ENCODE measurements around the gene HAP1. TPM values are rescaled to one million over a fixed set of nuclear protein-coding genes. Genes with fewer than 3 reads are reported as not detected.

Gene HAP1
- total RNA-seq, 3 donors from 2014 or later (not counting 1 experiment from before 2014, with no cell fraction given), result not detected

GRCh38 chr17:41762391-41762790 lies 27.9 kb upstream of the HAP1 start:
- Mint-ChIP-seq H3K27me3 (ENCODE audit: low read depth in 2 of 2) (no peaks in the 10 kb centered on the region), H3K4me1 (no peaks in the 10 kb centered on the region), H3K4me3 (no peak overlapping the region), H3K9me3 (no peaks in the 10 kb centered on the region), H3K36me3 (no peaks in the 10 kb centered on the region), H3K27ac (no peak overlapping the region)
- intact Hi-C loops (cut with micrococcal nuclease), result no loop called here
- no peaks in the 10 kb centered on the region for H3K4me1 ChIP-seq (ENCODE audit: control insufficient read depth, insufficient read depth, low read length)
- no peaks in the 10 kb centered on the region for H3K27me3 ChIP-seq (ENCODE audit: control insufficient read depth, insufficient read depth, low read length)
- no peak for TF ChIP-seq CTCF (IDR thresholded peaks at IDR 0.05)
- no peaks in the 10 kb centered on the region for H3K36me3 ChIP-seq (ENCODE audit: control insufficient read depth, insufficient read depth, low read length)
- DNase-seq (no peak), ATAC-seq (no peak)
- no peak overlapping the region for H3K4me3 ChIP-seq (ENCODE audit: low read length)
- WGBS (ENCODE audit: insufficient coverage), result 95% methylated on average over 6 of the region's 6 CpGs
- no peaks in the 10 kb centered on the region for H3K9me3 ChIP-seq (ENCODE audit: control insufficient read depth, insufficient read depth, low read length)
- H3K27ac ChIP-seq (ENCODE audit: low read length), result no peak overlapping the region

GRCh38 chr17:41760878-41761277 lies 26.4 kb upstream of the HAP1 start:
- no peak for ATAC-seq
- Histone ChIP-seq H3K36me3 (ENCODE audit: control insufficient read depth, insufficient read depth, low read length) (no peaks in the 10 kb centered on the region), H3K9me3 (ENCODE audit: control insufficient read depth, insufficient read depth, low read length) (no peaks in the 10 kb centered on the region)

GRCh38 chr17:41758601-41759000 lies 24.2 kb upstream of the HAP1 start:
- no peak for TF ChIP-seq CTCF (IDR thresholded peaks at IDR 0.05)
- Histone ChIP-seq H3K4me3 (ENCODE audit: low read length) (no peak overlapping the region), H3K27ac (ENCODE audit: low read length) (no peak overlapping the region), H3K27me3 (ENCODE audit: control insufficient read depth, insufficient read depth, low read length) (no peaks in the 10 kb centered on the region), H3K36me3 (ENCODE audit: control insufficient read depth, insufficient read depth, low read length) (no peaks in the 10 kb centered on the region), H3K9me3 (ENCODE audit: control insufficient read depth, insufficient read depth, low read length) (no peaks in the 10 kb centered on the region), H3K4me1 (ENCODE audit: control insufficient read depth, insufficient read depth, low read length) (no peaks in the 10 kb centered on the region)
- intact Hi-C loops (cut with micrococcal nuclease), result no loop called here
- ATAC-seq (no peak), DNase-seq (no peak)
- Mint-ChIP-seq H3K36me3 (no peaks in the 10 kb centered on the region), H3K4me1 (no peaks in the 10 kb centered on the region), H3K4me3 (no peak overlapping the region), H3K9me3 (no peaks in the 10 kb centered on the region), H3K27ac (no peak overlapping the region), H3K27me3 (ENCODE audit: low read depth in 2 of 2) (no peaks in the 10 kb centered on the region)
- WGBS (ENCODE audit: insufficient coverage), result 87% methylated on average over 9 of the region's 9 CpGs

More at GRCh38 chr17:41760878-41761277, 26.4 kb upstream of the HAP1 start:
- no peak overlapping the region for H3K4me3 ChIP-seq (ENCODE audit: low read length)
- Mint-ChIP-seq H3K27me3 (ENCODE audit: low read depth in 2 of 2) (no peaks in the 10 kb centered on the region), H3K27ac (no peak overlapping the region), H3K4me1 (no peaks in the 10 kb centered on the region), H3K9me3 (no peaks in the 10 kb centered on the region), H3K36me3 (no peaks in the 10 kb centered on the region), H3K4me3 (no peak overlapping the region)
- DNase-seq, result no peak
- TF ChIP-seq CTCF (IDR thresholded peaks at IDR 0.05), result no peak
- no peaks in the 10 kb centered on the region for H3K27me3 ChIP-seq (ENCODE audit: control insufficient read depth, insufficient read depth, low read length)
- H3K4me1 ChIP-seq (ENCODE audit: control insufficient read depth, insufficient read depth, low read length), result no peaks in the 10 kb centered on the region
- H3K27ac ChIP-seq (ENCODE audit: low read length), result no peak overlapping the region
- intact Hi-C loops (cut with micrococcal nuclease), result no loop called here
- 69% methylated on average over 6 of the region's 6 CpGs for WGBS (ENCODE audit: insufficient coverage)

GRCh38 chr17:41754066-41754465 lies 19.6 kb upstream of the HAP1 start:
- intact Hi-C loops (cut with micrococcal nuclease), result no loop called here
- Mint-ChIP-seq H3K36me3 (no peaks in the 10 kb centered on the region), H3K9me3 (no peaks in the 10 kb centered on the region), H3K27ac (no peak overlapping the region), H3K4me3 (no peak overlapping the region), H3K27me3 (ENCODE audit: low read depth in 2 of 2) (no peaks in the 10 kb centered on the region), H3K4me1 (no peaks in the 10 kb centered on the region)
- no peak overlapping the region for H3K27ac ChIP-seq (ENCODE audit: low read length)
- DNase-seq (no peak), ATAC-seq (no peak)
- no peak for TF ChIP-seq CTCF (IDR thresholded peaks at IDR 0.05)
- H3K36me3 ChIP-seq (ENCODE audit: control insufficient read depth, insufficient read depth, low read length), result no peaks in the 10 kb centered on the region
- WGBS (ENCODE audit: insufficient coverage), result 92% methylated on average over 12 of the region's 12 CpGs
- no peak overlapping the region for H3K4me3 ChIP-seq (ENCODE audit: low read length)
- no peaks in the 10 kb centered on the region for H3K27me3 ChIP-seq (ENCODE audit: control insufficient read depth, insufficient read depth, low read length)
- no peaks in the 10 kb centered on the region for H3K4me1 ChIP-seq (ENCODE audit: control insufficient read depth, insufficient read depth, low read length)
- no peaks in the 10 kb centered on the region for H3K9me3 ChIP-seq (ENCODE audit: control insufficient read depth, insufficient read depth, low read length)
